GM13977 (cell line): ENCODE data around the gene MSS51.

ENCODE experiments used
- DNase-seq: peaks from one replicate; pipeline ENCODE4 v3.0.0; 2012; ENCODE audit warnings: low spot score
- in situ Hi-C: fragments of 300-500 bp; cut with MboI; formaldehyde crosslinking; loops from one replicate; pipeline ENCODE4 v1.12.0; 2022; ENCODE audit warnings: low sequenced_read_pairs, low pct_unique_long_range_greater_than_20kb, mixed read lengths, inconsistent platforms; ENCODE audit not compliant: unreplicated experiment
- TF ChIP-seq, protein P1 (sequence below): IDR thresholded peaks from 2 replicates; pipeline ENCODE4 v1.5.1; 2012; ENCODE audit warnings: mild to moderate bottlenecking, control low read depth; ENCODE audit not compliant: insufficient read depth; ENCODE audit errors: extremely low read depth, missing control alignments

The MSS51 gene

DNA sequence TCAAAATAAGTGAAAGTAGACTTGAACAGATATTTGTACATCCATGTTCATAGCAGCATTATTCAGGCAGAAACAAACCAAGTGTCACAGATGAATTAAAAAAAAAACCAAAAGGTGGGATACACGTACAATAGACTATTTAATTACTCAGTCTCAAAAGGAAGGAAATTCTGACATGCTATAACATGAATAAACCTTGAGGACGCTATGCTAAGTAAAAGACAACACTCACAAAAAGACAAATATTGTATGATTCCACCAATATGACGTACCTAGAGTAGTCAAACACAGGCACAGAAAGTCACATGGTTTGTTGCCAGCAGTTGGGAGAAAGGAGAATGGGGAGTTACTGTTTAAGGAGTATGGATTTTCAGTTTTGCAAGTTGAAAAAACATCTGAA is 56.7 kb downstream of the MSS51 start:
- in situ Hi-C loops, result no loop called here
- TF ChIP-seq, protein P1, sequence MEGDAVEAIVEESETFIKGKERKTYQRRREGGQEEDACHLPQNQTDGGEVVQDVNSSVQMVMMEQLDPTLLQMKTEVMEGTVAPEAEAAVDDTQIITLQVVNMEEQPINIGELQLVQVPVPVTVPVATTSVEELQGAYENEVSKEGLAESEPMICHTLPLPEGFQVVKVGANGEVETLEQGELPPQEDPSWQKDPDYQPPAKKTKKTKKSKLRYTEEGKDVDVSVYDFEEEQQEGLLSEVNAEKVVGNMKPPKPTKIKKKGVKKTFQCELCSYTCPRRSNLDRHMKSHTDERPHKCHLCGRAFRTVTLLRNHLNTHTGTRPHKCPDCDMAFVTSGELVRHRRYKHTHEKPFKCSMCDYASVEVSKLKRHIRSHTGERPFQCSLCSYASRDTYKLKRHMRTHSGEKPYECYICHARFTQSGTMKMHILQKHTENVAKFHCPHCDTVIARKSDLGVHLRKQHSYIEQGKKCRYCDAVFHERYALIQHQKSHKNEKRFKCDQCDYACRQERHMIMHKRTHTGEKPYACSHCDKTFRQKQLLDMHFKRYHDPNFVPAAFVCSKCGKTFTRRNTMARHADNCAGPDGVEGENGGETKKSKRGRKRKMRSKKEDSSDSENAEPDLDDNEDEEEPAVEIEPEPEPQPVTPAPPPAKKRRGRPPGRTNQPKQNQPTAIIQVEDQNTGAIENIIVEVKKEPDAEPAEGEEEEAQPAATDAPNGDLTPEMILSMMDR, result no peak
- DNase-seq, result no peak
